ENCODE results near the gene ATP6V0B.

ATP6V0B gene

GRCh38 chr1:43997295-43997999 lies 22.7 kb downstream of the ATP6V0B start:
- H3K4me1 ChIP-seq (ENCODE audit: insufficient read depth, low read length) = peaks cover 24% of the 10 kb centered on the region
- no peak overlapping the region for H3K4me3 ChIP-seq (ENCODE audit: low read length)
- no peak overlapping the region for H2AFZ ChIP-seq (ENCODE audit: low read depth, low read length)
- no peaks in the 10 kb centered on the region for H3K36me3 ChIP-seq (ENCODE audit: insufficient read depth, low read length)
- H3K27me3 ChIP-seq (ENCODE audit: insufficient read depth, low read length) = no peaks in the 10 kb centered on the region
- H3K9me3 ChIP-seq (ENCODE audit: low read length) = no peaks in the 10 kb centered on the region

DNA sequence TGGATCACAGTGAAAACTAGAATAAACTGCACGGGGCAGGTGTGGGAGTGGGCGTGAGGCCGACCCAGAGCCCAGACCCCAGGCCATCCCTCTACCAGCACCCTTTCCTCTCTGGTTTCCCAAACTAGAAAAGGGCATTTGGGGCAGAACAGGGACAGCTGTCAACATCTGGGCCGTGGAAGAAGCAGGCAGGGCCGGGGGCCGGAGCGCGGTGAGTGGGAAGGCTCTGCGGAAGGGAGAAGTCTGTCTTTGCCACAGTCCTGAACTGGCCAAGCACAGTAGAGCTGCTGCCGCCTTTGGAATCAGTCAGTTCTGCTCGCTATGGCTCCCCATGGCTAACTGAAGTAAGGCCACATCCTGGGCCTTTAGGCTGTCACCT lies 23.2 kb downstream of the ATP6V0B start:
- H3K36me3 ChIP-seq (ENCODE audit: insufficient read depth, low read length) = no peaks in the 10 kb centered on the region
- H2AFZ ChIP-seq (ENCODE audit: low read depth, low read length) = no peak overlapping the region
- H3K9me3 ChIP-seq (ENCODE audit: low read length) = no peaks in the 10 kb centered on the region
- H3K4me3 ChIP-seq (ENCODE audit: low read length) = no peak overlapping the region
- peaks cover 24% of the 10 kb centered on the region for H3K4me1 ChIP-seq (ENCODE audit: insufficient read depth, low read length)
- no peaks in the 10 kb centered on the region for H3K27me3 ChIP-seq (ENCODE audit: insufficient read depth, low read length)

- no peak overlapping the region for H3K4me3 ChIP-seq (ENCODE audit: low read length)
- no peak overlapping the region for H2AFZ ChIP-seq (ENCODE audit: low read depth, low read length)
- peaks cover 24% of the 10 kb centered on the region for H3K4me1 ChIP-seq (ENCODE audit: insufficient read depth, low read length)
- no peaks in the 10 kb centered on the region for H3K27me3 ChIP-seq (ENCODE audit: insufficient read depth, low read length)
- H3K9me3 ChIP-seq (ENCODE audit: low read length) = no peaks in the 10 kb centered on the region
- no peaks in the 10 kb centered on the region for H3K36me3 ChIP-seq (ENCODE audit: insufficient read depth, low read length)
These were observed 24.7 kb downstream of the ATP6V0B start for GRCh38 chr1:43999455-43999854.

DNA sequence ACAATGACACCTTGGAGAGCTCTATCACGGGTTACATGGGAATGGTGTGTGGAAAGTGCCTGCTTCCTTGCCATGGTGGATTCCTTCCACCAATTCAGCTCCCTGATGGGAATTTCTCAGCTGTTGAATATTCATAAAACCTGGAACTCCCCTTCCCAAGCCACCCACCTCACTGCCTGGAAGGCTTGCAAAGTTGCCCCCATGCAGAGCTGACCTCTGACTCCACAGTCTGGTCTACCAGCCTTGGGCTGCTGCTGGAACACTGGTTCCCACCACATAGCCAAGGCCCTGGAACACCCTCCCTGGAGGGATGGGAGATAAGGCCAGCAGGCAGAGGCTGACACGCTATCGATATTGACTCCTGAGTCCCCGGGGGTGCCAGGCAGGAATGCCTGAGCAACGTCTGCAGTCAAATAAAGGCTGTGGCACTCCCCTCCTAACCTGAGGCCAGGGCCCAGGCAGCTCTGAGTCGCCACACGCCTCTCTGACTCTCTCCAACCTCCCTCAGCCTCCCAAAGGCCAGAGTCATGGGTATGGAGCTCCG lies 25.4 kb downstream of the ATP6V0B start:
- Histone ChIP-seq H3K4me1 (ENCODE audit: insufficient read depth, low read length) (peaks cover 24% of the 10 kb centered on the region), H3K27me3 (ENCODE audit: insufficient read depth, low read length) (no peaks in the 10 kb centered on the region), H3K4me3 (ENCODE audit: low read length) (no peak overlapping the region), H2AFZ (ENCODE audit: low read depth, low read length) (no peak overlapping the region), H3K36me3 (ENCODE audit: insufficient read depth, low read length) (no peaks in the 10 kb centered on the region), H3K9me3 (ENCODE audit: low read length) (no peaks in the 10 kb centered on the region)

- Histone ChIP-seq H3K4me3 (ENCODE audit: low read length) (no peak overlapping the region), H3K4me1 (ENCODE audit: insufficient read depth, low read length) (peaks cover 8% of the 10 kb centered on the region), H2AFZ (ENCODE audit: low read depth, low read length) (no peak overlapping the region), H3K27me3 (ENCODE audit: insufficient read depth, low read length) (no peaks in the 10 kb centered on the region), H3K9me3 (ENCODE audit: low read length) (no peaks in the 10 kb centered on the region), H3K36me3 (ENCODE audit: insufficient read depth, low read length) (no peaks in the 10 kb centered on the region)
These were observed 27.4 kb downstream of the ATP6V0B start for GRCh38 chr1:44002165-44002564.

- no peaks in the 10 kb centered on the region for H3K27me3 ChIP-seq (ENCODE audit: insufficient read depth, low read length)
- H3K9me3 ChIP-seq (ENCODE audit: low read length) = no peaks in the 10 kb centered on the region
- H3K36me3 ChIP-seq (ENCODE audit: insufficient read depth, low read length) = no peaks in the 10 kb centered on the region
- H3K4me1 ChIP-seq (ENCODE audit: insufficient read depth, low read length) = peaks cover 3% of the 10 kb centered on the region
- no peak overlapping the region for H2AFZ ChIP-seq (ENCODE audit: low read depth, low read length)
- no peak overlapping the region for H3K4me3 ChIP-seq (ENCODE audit: low read length)
These were observed 27.9 kb downstream of the ATP6V0B start for GRCh38 chr1:44002606-44003157.

DNA sequence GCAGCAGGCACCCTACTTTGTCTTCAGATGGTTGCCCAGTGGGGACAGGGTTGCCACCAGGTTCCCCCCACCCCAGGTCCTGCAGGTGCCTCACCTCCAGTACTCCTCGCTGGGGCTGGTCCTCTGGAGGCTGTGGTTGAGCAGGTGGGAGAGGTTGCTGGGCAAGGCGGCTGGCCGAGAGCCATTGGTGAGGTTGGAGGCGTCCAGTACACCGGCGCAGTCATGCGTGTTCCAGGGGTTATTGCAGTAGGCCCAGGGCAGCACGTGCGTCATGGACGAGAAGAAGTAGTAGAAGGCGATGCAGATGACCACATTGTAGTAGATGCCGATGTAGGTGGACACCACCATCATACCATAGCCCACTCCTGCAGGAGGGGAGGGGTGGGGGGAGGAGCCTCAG lies 33.5 kb downstream of the ATP6V0B start:
- Histone ChIP-seq H3K4me1 (ENCODE audit: insufficient read depth, low read length) (no peaks in the 10 kb centered on the region), H3K4me3 (ENCODE audit: low read length) (no peak overlapping the region), H3K27me3 (ENCODE audit: insufficient read depth, low read length) (no peaks in the 10 kb centered on the region), H3K9me3 (ENCODE audit: low read length) (no peaks in the 10 kb centered on the region), H2AFZ (ENCODE audit: low read depth, low read length) (no peak overlapping the region), H3K36me3 (ENCODE audit: insufficient read depth, low read length) (no peaks in the 10 kb centered on the region)

DNA sequence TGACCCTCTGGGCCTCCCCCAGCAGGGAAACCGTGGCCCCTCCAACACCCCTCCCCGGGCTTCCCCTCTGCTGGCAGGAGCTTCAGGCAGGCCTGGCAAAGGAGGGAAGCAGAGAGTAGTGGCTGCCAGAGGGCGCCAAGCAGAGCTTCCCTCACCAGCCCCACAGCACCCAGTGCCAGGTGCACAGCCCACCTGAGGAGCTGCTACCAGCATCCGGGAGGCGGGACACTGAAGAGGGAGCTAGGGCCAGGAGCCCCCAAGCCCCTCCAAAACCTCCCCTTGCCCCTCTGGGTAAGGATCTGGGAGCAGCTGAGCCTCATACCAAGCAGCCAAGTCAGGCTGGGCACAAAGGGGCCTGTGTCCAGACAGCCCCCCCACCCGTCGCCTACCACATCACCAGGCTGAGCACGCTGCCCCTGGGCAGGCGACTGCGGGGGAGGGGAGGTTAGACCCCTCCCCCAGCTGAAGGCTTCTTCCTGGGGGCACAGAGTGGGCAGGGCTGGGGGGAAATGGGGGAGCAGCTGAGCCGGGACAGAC lies 36.2 kb downstream of the ATP6V0B start:
- Histone ChIP-seq H3K4me1 (ENCODE audit: insufficient read depth, low read length) (peaks cover 10% of the 10 kb centered on the region), H2AFZ (ENCODE audit: low read depth, low read length) (no peak overlapping the region), H3K27me3 (ENCODE audit: insufficient read depth, low read length) (no peaks in the 10 kb centered on the region), H3K4me3 (ENCODE audit: low read length) (no peak overlapping the region), H3K9me3 (ENCODE audit: low read length) (no peaks in the 10 kb centered on the region), H3K36me3 (ENCODE audit: insufficient read depth, low read length) (no peaks in the 10 kb centered on the region)

DNA sequence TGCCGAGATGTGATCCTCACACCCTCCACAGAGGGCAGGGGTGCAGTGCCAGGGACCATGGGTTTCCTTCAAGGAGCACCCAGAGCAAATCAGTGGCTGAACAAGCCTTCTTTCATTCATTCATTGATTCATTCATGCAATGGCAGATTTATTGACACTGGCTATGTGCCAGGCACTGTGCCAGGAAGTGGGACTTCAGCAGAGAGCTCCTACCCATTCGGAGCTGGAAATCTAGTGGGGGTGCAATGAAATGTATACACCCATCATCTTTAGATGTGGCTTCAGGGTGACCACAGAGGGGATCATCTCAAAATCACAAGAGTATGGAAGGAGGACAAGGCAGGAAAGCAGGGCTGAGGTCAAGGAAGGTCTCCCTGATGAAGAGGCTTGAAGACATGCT lies 37.6 kb downstream of the ATP6V0B start:
- no peaks in the 10 kb centered on the region for H3K27me3 ChIP-seq (ENCODE audit: insufficient read depth, low read length)
- peaks cover 24% of the 10 kb centered on the region for H3K4me1 ChIP-seq (ENCODE audit: insufficient read depth, low read length)

DNA sequence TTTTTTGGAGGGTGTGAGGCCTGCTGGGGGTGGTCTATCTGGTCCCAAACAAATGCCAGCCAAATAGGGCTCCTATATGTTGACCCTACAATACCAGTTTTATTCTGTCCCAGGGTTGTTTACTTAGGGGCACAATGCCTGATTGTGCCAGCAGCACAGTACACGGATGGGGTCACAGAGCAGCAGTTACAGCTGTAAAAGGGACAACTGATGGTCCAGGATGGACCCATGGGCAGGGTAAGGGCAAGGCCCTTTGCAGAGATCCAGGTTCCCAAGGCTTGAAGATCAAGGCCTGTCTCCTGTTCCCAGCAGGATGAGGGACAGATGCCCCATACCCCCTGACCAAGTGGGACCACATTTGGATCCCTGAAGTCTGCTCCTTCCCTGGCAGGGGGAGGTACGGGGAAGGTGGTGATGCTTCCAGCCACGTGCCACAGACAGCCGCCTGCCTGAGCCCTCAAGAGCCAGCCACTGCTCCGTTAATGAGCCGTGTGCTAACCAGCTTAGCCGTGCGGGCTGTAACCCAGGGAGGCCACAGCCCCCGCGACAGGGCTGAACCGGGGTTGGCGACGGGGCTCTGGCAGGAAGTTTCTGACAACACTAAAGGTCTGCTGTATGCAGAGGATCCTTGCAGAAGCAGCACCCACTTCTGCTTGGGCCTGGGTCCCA lies 38.3 kb downstream of the ATP6V0B start:
- Histone ChIP-seq H3K36me3 (ENCODE audit: insufficient read depth, low read length) (no peaks in the 10 kb centered on the region), H3K9me3 (ENCODE audit: low read length) (no peaks in the 10 kb centered on the region), H3K4me1 (ENCODE audit: insufficient read depth, low read length) (peaks cover 27% of the 10 kb centered on the region), H3K27me3 (ENCODE audit: insufficient read depth, low read length) (no peaks in the 10 kb centered on the region), H2AFZ (ENCODE audit: low read depth, low read length) (no peak overlapping the region), H3K4me3 (ENCODE audit: low read length) (no peak overlapping the region)

More for the DNA sequence above, 37.6 kb downstream of the ATP6V0B start:
- Histone ChIP-seq H3K9me3 (ENCODE audit: low read length) (no peaks in the 10 kb centered on the region), H3K36me3 (ENCODE audit: insufficient read depth, low read length) (no peaks in the 10 kb centered on the region), H3K4me3 (ENCODE audit: low read length) (no peak overlapping the region), H2AFZ (ENCODE audit: low read depth, low read length) (no peak overlapping the region)

- H3K36me3 ChIP-seq (ENCODE audit: insufficient read depth, low read length) = no peaks in the 10 kb centered on the region
- H3K4me3 ChIP-seq (ENCODE audit: low read length) = no peak overlapping the region
- no peak overlapping the region for H2AFZ ChIP-seq (ENCODE audit: low read depth, low read length)
- no peaks in the 10 kb centered on the region for H3K9me3 ChIP-seq (ENCODE audit: low read length)
- H3K27me3 ChIP-seq (ENCODE audit: insufficient read depth, low read length) = no peaks in the 10 kb centered on the region
- H3K4me1 ChIP-seq (ENCODE audit: insufficient read depth, low read length) = peaks cover 27% of the 10 kb centered on the region
These were observed 39.2 kb downstream of the ATP6V0B start for GRCh38 chr1:44013949-44014348.

GRCh38 chr1:44014365-44015104 lies 39.8 kb downstream of the ATP6V0B start:
- Histone ChIP-seq H3K9me3 (ENCODE audit: low read length) (no peaks in the 10 kb centered on the region), H2AFZ (ENCODE audit: low read depth, low read length) (no peak overlapping the region), H3K27me3 (ENCODE audit: insufficient read depth, low read length) (no peaks in the 10 kb centered on the region), H3K36me3 (ENCODE audit: insufficient read depth, low read length) (no peaks in the 10 kb centered on the region), H3K4me3 (ENCODE audit: low read length) (no peak overlapping the region), H3K4me1 (ENCODE audit: insufficient read depth, low read length) (peaks cover 27% of the 10 kb centered on the region)

DNA sequence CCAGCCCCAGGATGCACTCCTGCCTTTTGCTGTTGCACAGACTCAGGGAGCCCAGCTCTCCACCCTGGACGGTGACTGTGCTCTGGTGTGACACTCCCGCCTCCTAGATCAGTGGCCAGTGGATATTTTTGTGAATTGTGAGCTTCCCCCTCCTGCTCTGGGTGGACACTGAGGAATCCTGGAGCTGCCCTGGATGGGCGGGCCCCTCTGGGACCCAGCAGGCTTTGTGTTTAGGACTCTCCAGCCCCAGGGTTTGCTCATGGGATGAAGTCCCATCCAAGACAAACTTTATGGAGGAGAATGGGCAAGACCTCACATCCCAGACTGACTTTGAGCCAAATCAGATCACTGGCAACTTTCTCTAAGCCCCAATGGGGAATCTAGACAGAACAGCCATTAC lies 40.4 kb downstream of the ATP6V0B start:
- H3K4me3 ChIP-seq (ENCODE audit: low read length) = no peak overlapping the region
- H3K4me1 ChIP-seq (ENCODE audit: insufficient read depth, low read length) = peaks cover 27% of the 10 kb centered on the region
- H3K36me3 ChIP-seq (ENCODE audit: insufficient read depth, low read length) = no peaks in the 10 kb centered on the region
- no peaks in the 10 kb centered on the region for H3K9me3 ChIP-seq (ENCODE audit: low read length)
- H3K27me3 ChIP-seq (ENCODE audit: insufficient read depth, low read length) = no peaks in the 10 kb centered on the region
- no peak overlapping the region for H2AFZ ChIP-seq (ENCODE audit: low read depth, low read length)

Measured in neuron (in vitro differentiated cells).